Measurements from ENCODE around the gene MAZ.
"Not testable (repeated sequence)": the region's sequence is repeated elsewhere in the genome, so short reads cannot be mapped to it uniquely, and the experiment has no call there.

Gene MAZ

GRCh38 chr16:29790183-29790948, 16.0 kb upstream of the MAZ start, which contains the start of gene KIF22:
KIF22 (plus strand) TSS chr16:29790751; CDS start chr16:29790760, 9 bp downstream.
- peak; percentile 98 to 100 for DNase-seq (ENCODE audit: low read depth in 1 of 2, low spot score in 1 of 2)
- Histone ChIP-seq H3K27me3 (ENCODE audit: insufficient read depth, poor library complexity, severe bottlenecking) (no peaks in the 10 kb centered on the region), H3K27ac (replicated peaks) (peak within 1 kb of the TSS; percentile 96), H3K4me3 (replicated peaks; ENCODE audit: insufficient read depth, low read length) (peak within 1 kb of the TSS; percentile 81)
- TF ChIP-seq REST (IDR thresholded peaks at IDR 0.05; ENCODE audit: insufficient replicate concordance, low read depth) (no peak), SPI1 (IDR thresholded peaks at IDR 0.05; ENCODE audit: borderline replicate concordance, low read depth) (no peak), CTCF (IDR thresholded peaks at IDR 0.05; ENCODE audit: insufficient read depth, low read length) (peak; percentile 73), POLR2AphosphoS5 (IDR thresholded peaks at IDR 0.05; ENCODE audit: low read depth) (peak; percentile 90), GABPA (IDR thresholded peaks at IDR 0.05; ENCODE audit: low read depth) (peak; percentile 97)

GRCh38 chr16:29790949-29791844, 15.1 kb upstream of the MAZ start:
- peak overlapping the region; percentile 96 for H3K27ac ChIP-seq (replicated peaks)
- peak overlapping the region; percentile 81 for H3K4me3 ChIP-seq (replicated peaks; ENCODE audit: insufficient read depth, low read length)
- TF ChIP-seq SPI1 (IDR thresholded peaks at IDR 0.05; ENCODE audit: borderline replicate concordance, low read depth) (no peak), REST (IDR thresholded peaks at IDR 0.05; ENCODE audit: insufficient replicate concordance, low read depth) (no peak), CTCF (IDR thresholded peaks at IDR 0.05; ENCODE audit: insufficient read depth, low read length) (no peak), POLR2AphosphoS5 (IDR thresholded peaks at IDR 0.05; ENCODE audit: low read depth) (no peak), GABPA (IDR thresholded peaks at IDR 0.05; ENCODE audit: low read depth) (no peak)
- H3K27me3 ChIP-seq (ENCODE audit: insufficient read depth, poor library complexity, severe bottlenecking) = no peaks in the 10 kb centered on the region
- no peak for DNase-seq (ENCODE audit: low read depth in 1 of 2, low spot score in 1 of 2)

- DNase-seq (ENCODE audit: low read depth in 1 of 2, low spot score in 1 of 2) = no peak
- Histone ChIP-seq H3K27ac (replicated peaks) (peak overlapping the region; percentile 96), H3K27me3 (ENCODE audit: insufficient read depth, poor library complexity, severe bottlenecking) (no peaks in the 10 kb centered on the region), H3K4me3 (replicated peaks; ENCODE audit: insufficient read depth, low read length) (peak overlapping the region; percentile 81)
- TF ChIP-seq POLR2AphosphoS5 (IDR thresholded peaks at IDR 0.05; ENCODE audit: low read depth) = no peak
- no peak for TF ChIP-seq GABPA (IDR thresholded peaks at IDR 0.05; ENCODE audit: low read depth)
- no peak for TF ChIP-seq CTCF (IDR thresholded peaks at IDR 0.05; ENCODE audit: insufficient read depth, low read length)
- TF ChIP-seq SPI1 (IDR thresholded peaks at IDR 0.05; ENCODE audit: borderline replicate concordance, low read depth) = no peak
- no peak for TF ChIP-seq REST (IDR thresholded peaks at IDR 0.05; ENCODE audit: insufficient replicate concordance, low read depth)
These were observed 14.2 kb upstream of the MAZ start for GRCh38 chr16:29791845-29792807.

GRCh38 chr16:29793153-29793552, 13.2 kb upstream of the MAZ start:
- not testable (repeated sequence) for H3K4me3 ChIP-seq (replicated peaks; ENCODE audit: insufficient read depth, low read length)

More at GRCh38 chr16:29793153-29793552, 13.2 kb upstream of the MAZ start:
- not testable (repeated sequence) for H3K27ac ChIP-seq (replicated peaks); DNase-seq (ENCODE audit: low read depth in 1 of 2, low spot score in 1 of 2); H3K27me3 ChIP-seq (ENCODE audit: insufficient read depth, poor library complexity, severe bottlenecking)

Data from HL-60 (cell line).